SU-DHL-6 (cell line): ENCODE results near the gene XYLT1.
A peak's percentile ranks its signal among the peaks of the same experiment; 100 is the strongest.

ENCODE experiments used
- H2AFZ ChIP-seq: fragments of 200-600 bp; sonication (generic); 2 replicates; pipeline ENCODE4 v1.6.1; 2014; ENCODE audit warnings: low read depth, mild to moderate bottlenecking, moderate library complexity, mixed read lengths, antibody characterized with exemption, low read length; ENCODE audit not compliant: severe bottlenecking
- H3F3A ChIP-seq: fragments of 200-600 bp; shearing (Covaris generic); 2 replicates; pipeline ENCODE4 v1.6.0; 2016; ENCODE audit warnings: antibody characterized with exemption, mild to moderate bottlenecking; ENCODE audit not compliant: insufficient read depth
- H3K27ac ChIP-seq: fragments of 200-600 bp; sonication (generic); 2 replicates; pipeline ENCODE4 v1.5.1; 2016; ENCODE audit warnings: low read depth, mild to moderate bottlenecking, low read length, moderate library complexity, mixed read lengths
- H3K27me3 ChIP-seq: fragments of 200-600 bp; sonication (generic), shearing (Covaris generic); 2 replicates; pipeline ENCODE4 v1.6.0; 2014; ENCODE audit warnings: mild to moderate bottlenecking, low read length
- H3K36me3 ChIP-seq: fragments of 200-600 bp; sonication (generic); 2 replicates; pipeline ENCODE4 v1.6.1; 2014; ENCODE audit warnings: mild to moderate bottlenecking, low read length, mixed read lengths
- H3K4me2 ChIP-seq: fragments of 300-600, 200-600 bp; shearing (Covaris generic), sonication (generic); 2 replicates; pipeline ENCODE4 v1.6.0; 2014; ENCODE audit warnings: low read length, low read depth, mild to moderate bottlenecking; ENCODE audit not compliant: poor library complexity, severe bottlenecking
- H3K4me3 ChIP-seq: fragments of 200-600 bp; sonication (generic); 2 replicates; pipeline ENCODE4 v1.5.1; 2014; ENCODE audit warnings: antibody characterized with exemption, low read length, mild to moderate bottlenecking, mixed read lengths; ENCODE audit not compliant: insufficient read depth, poor library complexity, severe bottlenecking
- H3K79me2 ChIP-seq: fragments of 200-600 bp; sonication (generic); 2 replicates; pipeline ENCODE4 v1.6.1; 2014; ENCODE audit warnings: mild to moderate bottlenecking, low read length, moderate library complexity; ENCODE audit not compliant: insufficient read depth
- H3K9ac ChIP-seq: fragments of 200-600 bp; sonication (generic); 2 replicates; pipeline ENCODE4 v1.7.0; 2014; ENCODE audit warnings: mild to moderate bottlenecking, low read length
- H3K9me2 ChIP-seq: fragments of 200-600 bp; sonication (generic); replicated peaks from 2 replicates; pipeline ENCODE4 v1.6.1; 2014; ENCODE audit warnings: low read length; ENCODE audit not compliant: insufficient read depth
- H3K9me3 ChIP-seq: fragments of 200-600 bp; sonication (generic); 2 replicates; pipeline ENCODE4 v1.6.1; 2014; ENCODE audit warnings: low read length, mixed read lengths; ENCODE audit not compliant: insufficient read depth
- H4K20me1 ChIP-seq: fragments of 200-600 bp; sonication (generic); 2 replicates; pipeline ENCODE4 v1.6.1; 2014; ENCODE audit warnings: low read depth, mild to moderate bottlenecking, antibody characterized with exemption, low read length, moderate library complexity, mixed read lengths
- EZH2phosphoT487 ChIP-seq: fragments of 200-600 bp; sonication (generic), shearing (Covaris generic); conservative IDR thresholded peaks from 2 replicates; pipeline ENCODE4 v1.6.1; 2018; ENCODE audit warnings: mild to moderate bottlenecking, antibody characterized with exemption, low read length, moderate library complexity, mixed read lengths
- TF ChIP-seq, protein P1 (sequence below): fragments of 200-600 bp; sonication (generic); IDR thresholded peaks from one replicate; pipeline ENCODE4 v1.5.1; 2017; ENCODE audit warnings: antibody characterized with exemption, mild to moderate bottlenecking, low read length, moderate library complexity; ENCODE audit not compliant: insufficient read depth, poor library complexity, severe bottlenecking

Gene XYLT1

GRCh38 chr16:17227278-17227677 lies 243.5 kb downstream of the XYLT1 start:
- no peak overlapping the region for H3K9ac ChIP-seq
- no peak overlapping the region for H2AFZ ChIP-seq
- H3F3A ChIP-seq, result no peaks in the 10 kb centered on the region
- no peak for TF ChIP-seq EZH2phosphoT487
- TF ChIP-seq, protein P1, sequence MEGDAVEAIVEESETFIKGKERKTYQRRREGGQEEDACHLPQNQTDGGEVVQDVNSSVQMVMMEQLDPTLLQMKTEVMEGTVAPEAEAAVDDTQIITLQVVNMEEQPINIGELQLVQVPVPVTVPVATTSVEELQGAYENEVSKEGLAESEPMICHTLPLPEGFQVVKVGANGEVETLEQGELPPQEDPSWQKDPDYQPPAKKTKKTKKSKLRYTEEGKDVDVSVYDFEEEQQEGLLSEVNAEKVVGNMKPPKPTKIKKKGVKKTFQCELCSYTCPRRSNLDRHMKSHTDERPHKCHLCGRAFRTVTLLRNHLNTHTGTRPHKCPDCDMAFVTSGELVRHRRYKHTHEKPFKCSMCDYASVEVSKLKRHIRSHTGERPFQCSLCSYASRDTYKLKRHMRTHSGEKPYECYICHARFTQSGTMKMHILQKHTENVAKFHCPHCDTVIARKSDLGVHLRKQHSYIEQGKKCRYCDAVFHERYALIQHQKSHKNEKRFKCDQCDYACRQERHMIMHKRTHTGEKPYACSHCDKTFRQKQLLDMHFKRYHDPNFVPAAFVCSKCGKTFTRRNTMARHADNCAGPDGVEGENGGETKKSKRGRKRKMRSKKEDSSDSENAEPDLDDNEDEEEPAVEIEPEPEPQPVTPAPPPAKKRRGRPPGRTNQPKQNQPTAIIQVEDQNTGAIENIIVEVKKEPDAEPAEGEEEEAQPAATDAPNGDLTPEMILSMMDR, result no peak
- H3K9me3 ChIP-seq, result no peaks in the 10 kb centered on the region
- H3K4me3 ChIP-seq, result no peak overlapping the region
- no peaks in the 10 kb centered on the region for H3K79me2 ChIP-seq
- H3K4me2 ChIP-seq, result no peak overlapping the region
- no peaks in the 10 kb centered on the region for H3K36me3 ChIP-seq
- no peaks in the 10 kb centered on the region for H3K9me2 ChIP-seq
- H3K27me3 ChIP-seq, result no peaks in the 10 kb centered on the region
- no peak overlapping the region for H3K27ac ChIP-seq
- peaks cover 10% of the 10 kb centered on the region; the same call in 1 of the 2 replicates for H4K20me1 ChIP-seq

DNA sequence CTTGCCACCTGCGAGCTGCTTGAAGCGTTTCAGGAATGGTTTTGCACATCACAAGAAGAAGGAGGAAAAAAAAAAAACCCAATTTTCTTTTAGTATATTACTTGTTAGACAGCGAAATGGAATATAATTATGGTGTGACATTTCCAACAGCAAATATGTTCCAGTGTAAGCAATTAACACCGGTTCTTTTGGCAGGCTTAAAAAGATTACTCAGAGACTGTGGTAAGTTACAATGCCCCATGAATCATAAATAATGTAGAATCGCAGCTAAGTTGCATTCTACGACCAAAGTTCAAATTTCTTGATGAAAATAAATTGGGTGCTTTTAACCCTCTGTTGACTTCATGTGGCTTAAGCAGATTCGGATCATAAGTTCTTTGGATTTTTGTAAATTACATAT lies 245.2 kb downstream of the XYLT1 start:
- H3K4me3 ChIP-seq, result no peak overlapping the region
- H2AFZ ChIP-seq, result no peak overlapping the region
- no peak overlapping the region for H3K9ac ChIP-seq
- 0 out of 2 replicates have a peak overlapping the region, but pooled peaks have one; percentile 15 for H3K27ac ChIP-seq
- H3K4me2 ChIP-seq, result peak overlapping the region; percentile 29
- no peaks in the 10 kb centered on the region for H3K9me2 ChIP-seq
- no peaks in the 10 kb centered on the region for H3K36me3 ChIP-seq
- no peaks in the 10 kb centered on the region for H3K9me3 ChIP-seq
- H3K79me2 ChIP-seq, result peaks cover 4% of the 10 kb centered on the region; the same call in 1 of the 2 replicates
- peaks cover 6% of the 10 kb centered on the region; the same call in 1 of the 2 replicates for H4K20me1 ChIP-seq
- TF ChIP-seq, protein P1, result no peak
- no peak for TF ChIP-seq EZH2phosphoT487
- H3K27me3 ChIP-seq, result no peaks in the 10 kb centered on the region
- no peaks in the 10 kb centered on the region for H3F3A ChIP-seq

DNA sequence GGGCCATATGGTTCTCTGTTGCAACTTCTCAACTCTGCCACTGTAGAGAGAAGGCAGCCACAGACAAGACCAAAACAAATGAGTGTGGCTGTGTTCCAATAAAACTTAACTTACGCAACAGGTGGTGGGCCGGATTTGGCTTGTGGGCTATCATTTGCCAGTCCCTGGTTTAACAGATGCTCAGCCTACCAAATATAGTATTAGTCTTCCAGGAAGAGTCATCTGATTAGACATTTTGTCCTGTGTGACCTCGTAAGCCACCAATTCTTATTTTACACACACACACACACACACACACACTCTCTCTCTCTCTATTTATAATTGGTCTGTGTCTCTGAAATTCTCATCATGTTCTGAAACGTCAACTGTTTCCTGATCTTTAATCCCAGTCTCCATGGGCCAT lies 245.9 kb downstream of the XYLT1 start:
- Histone ChIP-seq H3K79me2 (peaks cover 6% of the 10 kb centered on the region; the same call in 1 of the 2 replicates), H4K20me1 (peaks cover 2% of the 10 kb centered on the region; the same call in 1 of the 2 replicates), H3K4me3 (no peak overlapping the region), H3K27ac (peak overlapping the region; percentile 15; the same call in 1 of the 2 replicates), H3K36me3 (no peaks in the 10 kb centered on the region), H3K9me2 (no peaks in the 10 kb centered on the region), H3K27me3 (no peaks in the 10 kb centered on the region), H3K9me3 (no peaks in the 10 kb centered on the region), H3K4me2 (peak overlapping the region; percentile 29), H3K9ac (no peak overlapping the region), H2AFZ (no peak overlapping the region), H3F3A (no peaks in the 10 kb centered on the region)
- no peak for TF ChIP-seq EZH2phosphoT487
- TF ChIP-seq, protein P1, result no peak
